GM12875 (cell line): ENCODE measurements around the gene UGT1A9.
"Not testable (repeated sequence)": the region's sequence is repeated elsewhere in the genome, so short reads cannot be mapped to it uniquely, and the experiment has no call there.

Source experiments
- H3K4me3 ChIP-seq: one replicate; pipeline ENCODE4 v1.5.1; 2011; ENCODE audit warnings: low read depth, low read length, control low read depth
- CTCF ChIP-seq: IDR thresholded peaks from 2 replicates; pipeline ENCODE4 v1.5.1; 2011; ENCODE audit warnings: low read depth, mild to moderate bottlenecking, control low read depth, inconsistent platforms, low read length, moderate library complexity, borderline replicate concordance; ENCODE audit not compliant: insufficient read depth

The UGT1A9 gene

GRCh38 chr2:233740870-233741269 is 69.2 kb downstream of the UGT1A9 start:
- no peak overlapping the region for H3K4me3 ChIP-seq
- TF ChIP-seq CTCF, result no peak

GRCh38 chr2:233743464-233744259 is 72.0 kb downstream of the UGT1A9 start:
- no peak for TF ChIP-seq CTCF
- no peak overlapping the region for H3K4me3 ChIP-seq

GRCh38 chr2:233745073-233745755 is 73.5 kb downstream of the UGT1A9 start:
- H3K4me3 ChIP-seq, result no peak overlapping the region
- TF ChIP-seq CTCF, result no peak

- not testable (repeated sequence) for H3K4me3 ChIP-seq
Measured at GRCh38 chr2:233745838-233746237, 74.1 kb downstream of the UGT1A9 start.

- no peak overlapping the region for H3K4me3 ChIP-seq
- TF ChIP-seq CTCF, result no peak
Measured at GRCh38 chr2:233746475-233747282, 75.0 kb downstream of the UGT1A9 start.

GRCh38 chr2:233747283-233747544 is 75.5 kb downstream of the UGT1A9 start:
- no peak overlapping the region for H3K4me3 ChIP-seq
- TF ChIP-seq CTCF, result no peak

- not testable (repeated sequence) for H3K4me3 ChIP-seq
Measured at GRCh38 chr2:233750689-233751088, 79.0 kb downstream of the UGT1A9 start.

- H3K4me3 ChIP-seq, result not testable (repeated sequence)
Measured at GRCh38 chr2:233751212-233752009, 79.7 kb downstream of the UGT1A9 start.
